Suppressor macrophage treated with lipopolysaccharide for 1 hour (primary cell): Measurements from ENCODE around the gene GPR137B.

Source experiments
- DNase-seq, 3 donors: peaks; one replicate each; pipeline ENCODE4 v3.0.0-alpha.2; 2020 to 2022

GPR137B gene

GRCh38 chr1:236117710-236118109 lies 24.6 kb upstream of the GPR137B start:
- no peak for DNase-seq

GRCh38 chr1:236119943-236120484 lies 22.3 kb upstream of the GPR137B start:
- DNase-seq, result peak in 1 of 3 donors; percentile 27

GRCh38 chr1:236120721-236121153 lies 21.6 kb upstream of the GPR137B start:
- DNase-seq, result peak; percentile 43 to 77 (median 53)

GRCh38 chr1:236122176-236122575 lies 20.2 kb upstream of the GPR137B start:
- peak in 2 of 3 donors; percentile 28 to 52 for DNase-seq

GRCh38 chr1:236123563-236123962 lies 18.8 kb upstream of the GPR137B start:
- peak; percentile 42 to 54 (median 50) for DNase-seq

- DNase-seq, result no peak
Measured at GRCh38 chr1:236124965-236125364, 17.4 kb upstream of the GPR137B start.

- DNase-seq, result no peak
Measured at GRCh38 chr1:236127045-236127444, 15.3 kb upstream of the GPR137B start.

GRCh38 chr1:236128646-236129178 lies 13.6 kb upstream of the GPR137B start:
- no peak for DNase-seq

GRCh38 chr1:236129306-236129705 lies 13.0 kb upstream of the GPR137B start:
- DNase-seq, result no peak

GRCh38 chr1:236130372-236130771 lies 12.0 kb upstream of the GPR137B start:
- no peak for DNase-seq

- no peak for DNase-seq
Measured at GRCh38 chr1:236131916-236132315, 10.4 kb upstream of the GPR137B start.

GRCh38 chr1:236132420-236133046 lies 9.8 kb upstream of the GPR137B start:
- no peak for DNase-seq

GRCh38 chr1:236133339-236133738 lies 9.0 kb upstream of the GPR137B start:
- DNase-seq, result no peak

GRCh38 chr1:236133802-236134201 lies 8.5 kb upstream of the GPR137B start:
- DNase-seq, result no peak

- no peak for DNase-seq
Measured at GRCh38 chr1:236137285-236137852, 5.0 kb upstream of the GPR137B start.

- DNase-seq, result no peak
Measured at GRCh38 chr1:236139495-236139894, 2.8 kb upstream of the GPR137B start.

- DNase-seq, result no peak
Measured at GRCh38 chr1:236140705-236141446, 1.5 kb upstream of the GPR137B start.

GRCh38 chr1:236141447-236142252 lies 689 bp upstream of the GPR137B start:
- peak; percentile 42 to 76 (median 66) for DNase-seq

- peak; percentile 73 to 81 (median 79) for DNase-seq
Measured at GRCh38 chr1:236143104-236143948, 987 bp downstream of the GPR137B start.

GRCh38 chr1:236144033-236144432 lies 1.7 kb downstream of the GPR137B start:
- peak in 2 of 3 donors; percentile 37 to 46 for DNase-seq

GRCh38 chr1:236144446-236145150 lies 2.3 kb downstream of the GPR137B start:
- peak in 1 of 3 donors; percentile 38 for DNase-seq
